Thoracic aorta (tissue), 2 donors: ENCODE measurements around the gene ID2. TPM values are rescaled to one million over a fixed set of nuclear protein-coding genes. Genes with fewer than 3 reads are reported as not detected.

ENCODE experiments used
- ATAC-seq: fragments of 150-250 bp; one replicate; pipeline ENCODE4 v1.8.0; 2017; ENCODE audit warnings: low read depth; ENCODE audit not compliant: insufficient number of reproducible peaks, low FRiP score
- DNase-seq: peaks from one replicate; pipeline ENCODE4 v3.0.0-alpha.2; 2020; ENCODE audit warnings: low spot score
- H3K27ac ChIP-seq, 2 donors: fragments of 200-600 bp; sonication (generic); 1 replicate in 1 of 2; 2 replicates in 1 of 2; pipeline ENCODE4 v1.5.1; 2016; ENCODE audit warnings: mild to moderate bottlenecking in 2 of 2, moderate library complexity in 2 of 2
- H3K27me3 ChIP-seq: fragments of 200-600 bp; sonication (generic); replicated peaks from 2 replicates; pipeline ENCODE4 v1.6.0; 2016; ENCODE audit warnings: mild to moderate bottlenecking; ENCODE audit not compliant: insufficient read depth
- H3K36me3 ChIP-seq: fragments of 200-600 bp; sonication (generic); one replicate; pipeline ENCODE4 v1.5.1; 2016
- H3K4me1 ChIP-seq, 2 donors: fragments of 200-600 bp; sonication (generic); 1 replicate in 1 of 2; 2 replicates in 1 of 2; pipeline versions ENCODE4 v1.5.1 to v1.6.0; 2016; ENCODE audit warnings: low read depth in 2 of 2, mild to moderate bottlenecking in 1 of 2; ENCODE audit not compliant: control insufficient read depth in 1 of 2
- H3K4me3 ChIP-seq: fragments of 200-600 bp; sonication (generic); 2 replicates; pipeline ENCODE4 v1.5.1; 2016; ENCODE audit warnings: mild to moderate bottlenecking
- H3K9me3 ChIP-seq: fragments of 200-600 bp; sonication (generic); 2 replicates; pipeline ENCODE4 v1.5.1; 2016
- CTCF ChIP-seq: fragments of 200-600 bp; sonication (generic); IDR thresholded peaks from one replicate; pipeline ENCODE4 v1.5.1; 2019; ENCODE audit warnings: antibody characterized with exemption
- total RNA-seq, 2 donors: library from RNA; depleted of rRNA; stranded (reverse); fragments of >200 nt; gene quantifications; one replicate each; pipeline versions ENCODE4 v1.1.0 to v1.2.3, GENCODE V29; 2016

ID2 gene
- total RNA-seq, 2 donors from 2014 or later, result 198 to 486 TPM

- H3K36me3 ChIP-seq, result no peaks in the 10 kb centered on the region
- H3K27me3 ChIP-seq, result no peaks in the 10 kb centered on the region
- no peak for TF ChIP-seq CTCF
- H3K27ac ChIP-seq, result no peak overlapping the region
- H3K4me1 ChIP-seq, result peaks cover 0 to 15% of the 10 kb centered on the region in 2 donors
- no peak overlapping the region for H3K4me3 ChIP-seq
- DNase-seq (no peak), ATAC-seq (no peak)
- no peaks in the 10 kb centered on the region for H3K9me3 ChIP-seq
Measured at GRCh38 chr2:8704906-8705305, 23.1 kb downstream of the ID2 start.

- H3K27ac ChIP-seq, result no peak overlapping the region
- ATAC-seq, result no peak
- no peak for TF ChIP-seq CTCF
- H3K9me3 ChIP-seq, result no peaks in the 10 kb centered on the region
- DNase-seq, result no peak
- peaks cover 0 to 14% of the 10 kb centered on the region in 2 donors for H3K4me1 ChIP-seq
- no peaks in the 10 kb centered on the region for H3K27me3 ChIP-seq
- H3K4me3 ChIP-seq, result no peak overlapping the region
- no peaks in the 10 kb centered on the region for H3K36me3 ChIP-seq
Measured at GRCh38 chr2:8709611-8710010, 27.8 kb downstream of the ID2 start.

GRCh38 chr2:8710951-8711350, 29.1 kb downstream of the ID2 start:
- Histone ChIP-seq H3K4me3 (no peak overlapping the region), H3K36me3 (no peaks in the 10 kb centered on the region), H3K9me3 (no peaks in the 10 kb centered on the region), H3K27ac (no peak overlapping the region), H3K27me3 (no peaks in the 10 kb centered on the region), H3K4me1 (peaks cover 0 to 15% of the 10 kb centered on the region in 2 donors)
- DNase-seq (no peak), ATAC-seq (no peak)
- no peak for TF ChIP-seq CTCF

- no peak for ATAC-seq
- Histone ChIP-seq H3K27me3 (no peaks in the 10 kb centered on the region), H3K36me3 (no peaks in the 10 kb centered on the region), H3K9me3 (no peaks in the 10 kb centered on the region), H3K4me3 (no peak overlapping the region), H3K27ac (peak overlapping the region in 1 of 2 donors; percentile 23), H3K4me1 (peaks cover 0 to 15% of the 10 kb centered on the region in 2 donors)
- DNase-seq, result no peak
- no peak for TF ChIP-seq CTCF
Measured at GRCh38 chr2:8714283-8714682, 32.4 kb downstream of the ID2 start.

GRCh38 chr2:8714971-8715370, 33.1 kb downstream of the ID2 start:
- H3K9me3 ChIP-seq, result no peaks in the 10 kb centered on the region
- peaks cover 0 to 15% of the 10 kb centered on the region in 2 donors for H3K4me1 ChIP-seq
- no peak for TF ChIP-seq CTCF
- no peaks in the 10 kb centered on the region for H3K36me3 ChIP-seq
- DNase-seq, result no peak
- no peak for ATAC-seq
- no peaks in the 10 kb centered on the region for H3K27me3 ChIP-seq
- H3K27ac ChIP-seq, result no peak overlapping the region
- H3K4me3 ChIP-seq, result no peak overlapping the region
